Hepatic stellate cell (primary cell): ENCODE measurements around the gene BEGAIN.

ENCODE experiments used
- DNase-seq: peaks from one replicate; pipeline ENCODE4 v3.0.0; 2011; ENCODE audit warnings: low spot score

BEGAIN gene

GRCh38 chr14:100615736-100616695 lies 28.8 kb upstream of the BEGAIN start:
- no peak for DNase-seq

- no peak for DNase-seq
These were observed 27.6 kb upstream of the BEGAIN start for GRCh38 chr14:100614803-100615202.

- no peak for DNase-seq
These were observed 25.8 kb upstream of the BEGAIN start for GRCh38 chr14:100612986-100613385.

DNA sequence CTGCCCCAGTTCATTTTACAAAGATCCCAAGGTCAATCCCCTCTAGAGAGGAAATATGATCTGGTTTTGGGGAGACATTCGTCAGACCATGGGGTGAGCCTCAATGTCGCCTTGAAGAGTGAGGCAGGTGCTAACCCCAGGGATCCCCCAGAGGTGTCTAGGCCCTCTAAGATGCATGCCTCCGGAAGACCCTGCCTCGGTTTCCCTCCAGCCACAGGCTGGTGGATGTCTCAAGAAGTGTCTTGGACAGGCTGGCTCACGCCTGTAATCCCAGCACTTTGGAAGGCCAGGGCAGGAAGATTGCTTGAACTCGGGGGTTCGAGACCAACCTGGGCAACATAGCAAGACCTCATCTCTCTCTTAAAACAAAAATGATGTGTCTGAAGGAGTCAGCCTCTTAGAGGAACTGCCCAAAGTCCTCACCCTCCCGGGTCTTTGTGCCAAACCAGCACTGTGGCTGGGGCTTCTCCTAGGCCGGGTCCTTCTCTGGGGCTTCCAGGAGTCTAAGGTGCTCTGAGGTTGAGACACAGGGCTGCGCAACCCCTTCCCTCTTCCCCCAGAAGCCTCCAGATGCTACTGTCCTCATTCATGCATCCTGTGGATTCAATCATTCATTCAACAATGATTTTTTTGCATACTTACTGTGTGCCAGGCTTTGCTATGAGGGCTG lies 24.7 kb upstream of the BEGAIN start:
- no peak for DNase-seq

- DNase-seq = no peak
These were observed 23.4 kb upstream of the BEGAIN start for GRCh38 chr14:100610511-100611217.

GRCh38 chr14:100609941-100610391 lies 22.7 kb upstream of the BEGAIN start:
- DNase-seq = no peak

DNA sequence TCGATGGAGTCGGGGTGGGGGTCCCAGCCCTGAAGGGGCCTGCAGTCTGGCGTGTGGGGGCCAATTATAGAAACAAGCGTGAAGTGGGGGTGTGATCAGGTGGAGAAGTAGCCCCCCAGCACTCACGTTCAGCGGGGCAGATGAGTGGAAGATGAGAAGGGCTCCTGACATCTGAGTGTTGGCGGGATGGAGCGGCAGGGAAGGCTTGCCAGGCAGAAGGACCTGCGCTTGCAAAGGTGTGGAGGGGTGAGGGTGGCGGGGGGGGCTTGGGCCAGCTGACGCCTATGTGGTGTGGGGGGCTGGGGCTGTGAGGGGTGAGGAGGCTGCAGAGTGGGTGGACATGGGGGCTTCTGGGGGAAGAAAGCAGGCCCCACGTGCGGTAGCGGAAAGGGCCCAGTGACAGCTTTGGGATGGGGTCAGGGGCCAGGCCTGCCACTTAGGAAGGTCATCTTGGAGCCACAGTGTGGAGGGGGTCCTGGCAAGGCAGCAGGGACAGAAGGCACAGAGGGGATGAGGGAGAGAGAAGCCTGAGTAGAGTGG lies 22.2 kb upstream of the BEGAIN start:
- DNase-seq = no peak

DNA sequence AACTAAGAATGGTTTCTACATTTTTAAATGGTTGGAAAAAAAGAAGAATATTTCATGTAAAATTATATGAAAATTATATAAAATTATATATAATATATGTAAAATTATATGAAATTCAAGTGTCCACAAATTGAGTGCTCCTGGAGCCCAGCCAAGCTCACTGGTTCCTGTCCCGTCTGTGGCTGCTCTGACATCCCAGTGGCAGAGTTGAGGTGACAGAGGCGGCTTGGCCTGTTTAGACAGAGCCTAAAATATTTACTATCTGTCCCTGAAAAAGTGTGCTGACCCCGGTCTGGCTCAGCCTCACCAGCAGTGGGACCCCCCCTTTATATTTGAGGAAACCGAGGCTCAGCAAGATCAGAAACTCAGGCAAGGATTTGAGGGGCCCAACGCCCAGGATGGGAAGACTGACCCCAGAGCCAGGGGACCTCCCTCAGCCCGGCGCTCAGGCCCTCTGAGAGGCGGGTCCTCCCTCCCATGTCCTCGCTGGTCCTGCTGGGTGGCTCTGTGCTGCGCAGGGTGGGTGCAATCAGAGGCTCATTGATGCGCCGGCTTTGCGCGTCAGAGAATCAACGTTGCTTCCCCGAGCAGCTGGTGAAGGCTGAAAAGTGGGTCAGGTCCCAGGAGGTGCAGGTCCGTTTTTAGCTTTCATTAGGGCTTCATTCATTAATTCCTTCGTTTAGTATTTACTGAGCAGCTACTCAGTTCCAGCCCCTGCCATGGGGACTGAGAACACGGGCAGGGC lies 21.5 kb upstream of the BEGAIN start:
- no peak for DNase-seq

DNA sequence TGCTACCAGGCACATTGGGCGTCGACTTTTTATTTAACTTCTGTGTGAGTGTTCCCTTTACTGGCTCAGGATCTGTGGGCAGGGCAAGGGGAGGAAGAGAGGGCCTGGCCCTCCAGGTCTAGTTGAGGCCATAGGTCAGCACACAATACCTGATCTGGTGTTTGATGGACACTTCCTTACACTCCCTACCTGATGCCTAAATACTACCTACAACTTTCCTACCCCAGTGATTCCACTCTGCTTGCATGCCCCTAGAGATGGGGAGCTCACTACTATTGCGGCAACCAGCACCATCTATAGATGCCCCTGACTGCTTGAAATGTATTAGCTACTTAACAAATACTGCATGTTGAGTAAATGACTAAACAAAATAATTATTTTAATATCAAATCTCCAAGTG lies 20.8 kb upstream of the BEGAIN start:
- DNase-seq = no peak

- no peak for DNase-seq
These were observed 20.4 kb upstream of the BEGAIN start for GRCh38 chr14:100607611-100607956.

- DNase-seq = no peak
These were observed 19.7 kb upstream of the BEGAIN start for GRCh38 chr14:100606687-100607610.

DNA sequence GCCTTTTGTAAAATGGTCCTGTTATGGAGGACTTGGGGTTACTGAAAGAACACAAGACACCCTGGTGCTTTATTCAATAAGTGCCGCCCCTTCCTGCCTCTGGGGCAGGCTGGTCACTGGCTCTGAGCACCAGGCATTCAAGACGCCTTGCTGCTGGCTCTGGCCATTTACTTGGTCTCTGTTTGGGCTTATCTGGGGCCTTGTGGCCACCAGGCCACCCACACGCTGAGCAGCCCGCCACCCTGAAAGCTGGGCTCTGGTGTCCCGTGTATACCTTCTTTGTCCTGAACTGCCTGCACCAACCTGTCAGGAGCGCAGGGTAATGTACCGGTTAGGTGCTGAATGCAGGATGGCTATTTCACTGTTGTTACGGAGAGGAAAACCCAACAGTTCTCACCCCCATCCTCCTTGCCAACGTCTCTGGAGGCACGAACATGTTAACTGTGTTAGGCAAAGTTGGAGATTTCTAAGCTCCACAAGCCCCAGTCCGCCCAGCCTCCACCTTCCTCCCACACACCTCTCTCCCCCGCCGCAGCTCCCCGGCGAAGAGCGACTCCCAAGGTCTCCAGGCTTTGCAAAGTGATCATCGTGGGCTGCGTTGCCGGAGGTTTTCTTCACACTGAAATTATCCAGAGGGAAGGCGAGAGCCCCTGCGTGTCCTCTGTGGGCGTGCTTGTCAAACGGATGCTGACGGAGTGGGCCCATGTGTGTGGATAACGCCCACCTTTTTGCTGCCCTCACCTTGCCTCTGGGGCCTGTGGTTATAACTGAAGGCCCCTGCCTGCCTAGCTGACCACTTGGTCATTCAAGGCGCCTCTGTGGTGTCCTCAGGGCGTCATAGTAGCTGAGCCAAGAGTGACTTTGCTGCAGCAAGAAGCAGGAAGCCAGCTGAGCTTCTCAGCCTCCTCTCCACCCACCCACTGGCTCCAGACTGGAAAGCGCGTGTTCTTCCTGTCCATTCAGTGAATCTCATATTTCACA lies 18.8 kb upstream of the BEGAIN start:
- no peak for DNase-seq

DNA sequence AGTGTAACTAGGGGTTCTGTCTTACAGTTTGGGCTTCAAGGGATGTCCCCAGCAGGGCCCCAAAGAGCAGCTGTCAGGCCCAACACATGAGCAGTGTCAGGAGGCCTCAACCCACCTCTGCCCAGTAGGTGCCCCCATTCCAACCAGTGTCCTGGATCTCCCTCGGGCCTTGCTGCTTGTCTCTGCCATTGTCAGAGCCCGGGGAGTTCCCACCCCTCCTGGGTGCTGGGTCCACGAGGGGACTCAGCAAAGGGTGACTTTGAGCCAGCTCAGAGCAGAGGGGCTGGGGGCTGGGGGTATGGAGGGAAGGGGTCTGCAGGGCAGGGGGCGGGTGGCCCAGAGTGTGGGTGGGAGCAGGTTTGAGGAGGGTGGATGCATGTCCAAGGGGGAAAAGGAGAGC lies 18.0 kb upstream of the BEGAIN start:
- no peak for DNase-seq

DNA sequence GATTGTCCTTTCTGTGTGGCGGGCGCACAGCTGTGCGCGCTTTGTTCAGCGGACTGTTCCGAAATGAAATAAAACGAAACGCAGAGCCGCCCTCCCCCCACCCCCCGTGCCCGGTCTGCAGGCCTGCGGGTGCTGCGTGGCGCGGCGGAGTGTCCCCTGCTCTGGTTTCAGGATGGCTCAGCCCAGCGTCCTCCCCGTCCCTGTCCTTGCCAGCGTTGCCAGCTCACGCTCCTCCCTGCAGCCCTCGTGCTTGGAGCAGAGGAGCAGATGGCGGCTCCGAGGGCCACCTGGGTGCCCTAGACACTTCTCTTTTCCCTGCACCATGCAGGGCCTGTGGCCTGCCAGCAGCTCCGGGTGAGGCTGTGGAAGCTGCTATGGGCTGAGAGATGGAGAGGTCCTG lies 17.5 kb upstream of the BEGAIN start:
- DNase-seq = no peak

- DNase-seq = no peak
These were observed 16.9 kb upstream of the BEGAIN start for GRCh38 chr14:100604121-100604501.

DNA sequence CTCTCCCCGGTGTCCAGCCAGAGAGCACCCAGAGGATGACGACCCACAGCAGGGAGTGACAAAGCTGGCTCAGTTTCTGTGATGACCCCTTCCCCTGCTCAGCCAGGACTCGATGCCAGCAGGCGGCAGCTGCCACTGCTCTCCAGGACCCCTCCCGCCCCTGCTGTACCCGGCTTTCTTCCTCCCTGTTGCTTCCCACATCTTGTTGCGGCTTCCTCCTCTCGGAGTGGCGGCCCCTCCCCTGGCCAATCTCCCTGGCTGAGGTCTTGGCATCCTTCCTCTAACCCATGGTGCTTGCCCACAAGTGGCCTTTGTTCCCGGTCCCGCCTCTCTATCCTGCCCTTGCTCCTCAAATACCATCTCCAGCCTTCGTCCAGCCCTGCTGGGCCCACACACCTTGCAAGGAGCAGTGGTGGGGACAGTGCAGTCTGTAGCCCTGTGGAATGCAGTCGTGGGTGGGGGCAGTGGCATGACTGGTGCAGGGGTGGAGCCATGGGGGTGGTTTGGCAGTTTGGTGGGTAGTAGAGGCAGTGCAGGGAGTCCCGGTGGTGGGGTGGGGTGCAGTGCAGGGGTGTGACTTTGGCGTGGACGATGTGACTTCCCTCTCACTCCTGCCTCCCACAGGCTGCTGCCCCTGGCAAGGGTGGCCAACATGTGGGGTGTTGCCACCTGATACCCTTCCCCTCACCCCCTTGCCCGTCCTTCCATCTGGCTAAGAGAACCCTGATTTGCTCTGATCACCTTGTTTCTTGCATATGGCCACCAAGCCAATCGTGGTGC lies 16.3 kb upstream of the BEGAIN start:
- no peak for DNase-seq

DNA sequence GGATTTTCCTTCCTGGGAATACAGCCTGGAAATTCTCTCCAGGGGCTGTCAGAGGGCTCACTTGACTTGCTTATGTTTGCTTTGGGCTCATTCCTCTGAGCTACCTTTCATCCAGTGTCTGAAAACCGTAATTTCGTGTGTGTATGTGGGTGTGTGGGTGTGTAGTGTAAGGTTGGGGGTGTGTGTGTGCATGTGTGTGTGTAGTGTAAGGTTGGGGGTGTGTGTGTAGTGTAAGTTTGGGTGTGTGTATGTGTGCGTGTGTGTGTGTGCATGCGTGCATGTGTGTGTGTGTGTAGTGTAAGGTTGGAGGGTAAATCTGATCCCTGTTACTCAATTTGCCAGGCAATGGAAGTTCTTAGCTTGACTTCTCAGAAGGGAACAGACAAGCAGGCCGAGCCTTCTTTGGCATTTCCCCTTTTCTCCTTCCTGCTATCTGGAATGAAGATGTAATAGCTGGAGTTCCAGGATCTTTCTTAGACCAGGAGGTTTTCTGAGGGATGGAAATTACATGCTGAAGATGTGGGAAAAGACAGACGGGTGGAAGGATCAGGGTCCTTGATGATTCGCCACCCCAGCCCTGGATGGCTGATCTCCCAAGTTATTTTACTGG lies 15.5 kb upstream of the BEGAIN start:
- DNase-seq = no peak

GRCh38 chr14:100601914-100602313 lies 14.7 kb upstream of the BEGAIN start:
- DNase-seq = no peak
